GM19468 (cell line): Measurements from ENCODE around the gene DGKZ.
"Not testable (repeated sequence)": the region's sequence is repeated elsewhere in the genome, so short reads cannot be mapped to it uniquely, and the experiment has no call there.

Experiments
- ATAC-seq: cut with Tn5 transposase; IDR thresholded peaks from one replicate; pipeline ENCODE4 v1.9.1; 2021; ENCODE audit warnings: mild to moderate bottlenecking, moderate library complexity, moderate number of reproducible peaks; ENCODE audit not compliant: unreplicated experiment; ENCODE audit errors: extremely low read depth

The DGKZ gene

GRCh38 chr11:46346886-46347636 lies at the start of gene DGKZ:
TSS of gene DGKZ (plus strand) at chr11:46347463. CDS start at chr11:46347660, 197 bp downstream.
- ATAC-seq, result peak; percentile 50

- no peak for ATAC-seq
Measured at GRCh38 chr11:46298699-46299433, 48.4 kb upstream of the DGKZ start.

DNA sequence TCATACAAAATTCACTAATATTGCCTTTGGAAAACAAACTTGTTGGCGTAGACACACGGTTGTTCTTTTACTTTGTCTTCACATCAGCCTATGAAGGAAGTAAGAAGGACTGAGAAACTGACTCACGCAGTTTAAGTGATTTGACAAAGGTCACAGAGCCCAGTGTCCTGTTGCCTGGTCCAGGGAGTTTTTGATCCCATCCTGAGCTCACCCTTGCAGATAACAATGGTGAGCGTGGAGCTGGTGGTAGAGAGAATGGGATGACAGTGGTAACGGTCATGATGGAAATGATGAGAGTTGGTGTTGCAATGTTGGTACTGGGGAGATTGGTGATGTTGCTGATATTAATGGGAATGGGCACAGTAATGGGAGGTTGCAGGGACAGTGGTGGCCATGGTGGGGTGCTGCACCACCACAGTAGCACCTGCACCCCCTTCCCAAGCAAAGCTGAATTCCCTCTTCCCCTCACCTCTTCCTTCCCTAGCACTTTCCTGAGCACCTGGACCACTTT lies 47.8 kb upstream of the DGKZ start:
- ATAC-seq, result no peak

- ATAC-seq, result no peak
Measured at GRCh38 chr11:46300270-46300669, 47.0 kb upstream of the DGKZ start.

GRCh38 chr11:46302866-46303265 lies 44.4 kb upstream of the DGKZ start:
- peak; percentile 80 for ATAC-seq

DNA sequence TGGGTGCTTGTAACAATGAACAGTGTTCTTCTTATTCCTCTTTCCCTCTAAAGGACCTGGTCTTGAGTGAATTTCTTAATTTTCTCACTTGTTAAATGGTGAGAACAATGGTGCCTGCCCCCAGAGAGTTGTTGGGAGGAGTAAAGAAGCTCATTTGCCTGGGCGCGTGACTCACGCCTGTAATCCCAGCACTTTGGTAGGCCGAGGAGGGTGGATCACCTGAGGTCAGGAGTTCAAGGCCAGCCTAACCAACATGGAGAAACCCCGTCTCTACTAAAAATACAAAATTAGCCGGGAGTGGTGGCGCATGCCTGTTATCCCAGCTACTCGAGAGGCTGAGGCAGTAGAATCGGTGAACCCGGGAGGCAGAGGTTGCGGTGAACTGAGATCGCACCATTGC lies 43.2 kb upstream of the DGKZ start:
- not testable (repeated sequence) for ATAC-seq

DNA sequence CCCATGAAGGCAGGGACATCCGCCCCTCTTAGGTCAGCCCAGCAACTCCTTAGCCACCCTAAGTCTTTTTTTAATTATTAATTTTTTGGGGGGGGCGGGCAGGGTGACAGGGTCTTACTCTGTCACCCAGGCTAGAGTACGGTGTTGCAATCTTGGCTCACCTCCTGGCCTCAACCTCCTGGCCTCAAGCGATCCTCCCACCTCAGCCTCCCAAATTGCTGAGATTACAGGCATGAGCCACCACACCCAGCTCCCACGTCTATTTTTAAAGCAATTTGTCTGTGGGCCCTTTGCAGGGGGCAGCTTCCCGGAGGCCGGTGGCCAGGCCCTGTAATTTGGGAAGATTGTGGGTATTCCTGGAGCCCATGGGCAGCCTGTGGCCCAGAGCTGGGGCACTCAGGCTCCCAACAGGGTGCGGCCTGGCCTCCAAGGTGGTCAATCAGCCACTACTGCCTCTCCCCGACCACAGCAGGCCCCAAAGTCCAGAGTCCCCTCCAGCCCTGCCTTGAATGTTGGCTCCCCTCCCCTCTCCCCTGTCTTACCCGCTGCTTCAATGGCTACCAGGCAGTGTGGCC lies 42.6 kb upstream of the DGKZ start:
- no peak for ATAC-seq

GRCh38 chr11:46305295-46305694 lies 42.0 kb upstream of the DGKZ start:
- ATAC-seq, result no peak

- no peak for ATAC-seq
Measured at GRCh38 chr11:46306296-46306853, 40.9 kb upstream of the DGKZ start.

DNA sequence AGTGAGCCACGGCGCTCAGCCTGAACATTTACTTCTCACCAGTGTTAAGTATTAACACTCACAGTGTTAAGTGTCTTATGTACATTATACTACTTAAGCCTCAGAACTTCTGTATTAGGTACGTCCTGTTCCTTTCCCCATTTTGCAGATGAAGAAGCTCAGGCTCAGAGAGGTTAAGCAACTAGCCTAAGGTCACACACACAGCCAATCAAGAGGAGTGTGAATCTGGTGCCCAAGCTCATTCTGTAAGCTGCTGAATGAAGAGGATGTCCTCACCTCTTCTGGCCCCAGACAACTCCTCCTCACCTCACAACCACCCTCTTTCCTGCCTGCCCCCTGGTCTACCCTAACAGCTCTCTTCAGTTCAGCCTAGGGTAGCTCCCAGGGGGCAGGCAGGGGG lies 39.9 kb upstream of the DGKZ start:
- no peak for ATAC-seq

GRCh38 chr11:46307785-46308341 lies 39.4 kb upstream of the DGKZ start:
- ATAC-seq, result no peak

DNA sequence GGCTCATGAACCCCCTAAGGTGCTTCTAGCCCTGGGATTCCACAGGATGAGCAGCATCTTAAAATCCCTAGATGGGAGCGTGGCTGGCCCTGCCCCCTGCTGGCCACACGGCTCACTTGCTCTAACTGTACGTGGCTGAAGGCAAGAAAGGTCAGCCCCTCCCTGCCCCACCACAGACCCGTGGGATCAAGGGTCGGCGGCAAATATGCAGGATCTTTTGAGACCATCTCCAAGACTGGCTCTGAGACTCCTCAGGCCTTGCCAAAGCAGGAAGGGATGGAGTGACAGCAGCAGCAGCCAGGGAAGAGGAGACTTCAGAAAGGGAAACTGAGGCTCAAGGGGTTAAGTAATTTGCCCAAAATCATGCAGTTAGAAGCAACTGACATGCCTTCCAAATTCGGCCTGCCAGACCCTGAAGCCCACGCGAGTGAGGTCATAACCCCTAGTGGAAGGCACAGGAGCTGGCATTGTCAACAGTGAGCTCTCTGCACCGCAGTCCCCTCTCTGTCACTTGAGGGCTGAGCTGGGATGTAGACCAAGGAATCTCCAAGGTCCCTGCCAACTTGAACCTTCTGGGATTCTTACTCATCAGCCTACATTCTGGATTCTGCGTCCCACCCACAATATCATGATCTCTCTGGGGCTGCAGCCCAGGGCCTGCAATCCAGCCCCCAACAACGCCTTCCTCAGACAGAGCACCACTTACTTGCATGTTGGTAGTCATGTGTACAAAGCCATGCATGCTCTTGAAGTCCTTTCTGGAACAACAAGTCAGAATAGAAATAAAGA lies 38.4 kb upstream of the DGKZ start:
- no peak for ATAC-seq

DNA sequence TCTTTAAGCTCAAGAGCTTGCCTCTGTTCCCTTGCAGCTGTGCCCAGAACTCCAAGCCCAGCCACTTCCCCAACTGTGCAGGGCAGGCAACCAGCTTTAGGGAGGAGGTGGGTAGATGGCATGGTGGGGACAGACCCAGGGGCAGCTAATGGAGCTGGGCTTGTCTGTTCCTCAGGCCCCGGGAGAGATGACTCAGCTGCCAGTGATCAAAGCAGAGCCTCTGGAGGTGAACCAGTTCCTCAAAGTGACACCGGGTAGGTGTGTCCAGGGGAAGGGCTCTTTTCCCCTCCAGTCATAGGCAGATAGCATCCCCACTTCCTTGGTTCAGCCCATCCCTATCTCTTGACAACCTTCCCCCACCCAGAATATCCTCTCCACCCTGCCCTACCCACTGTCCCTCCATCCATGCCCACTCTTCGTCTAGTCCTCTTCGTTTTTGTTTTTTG lies 37.4 kb upstream of the DGKZ start:
- no peak for ATAC-seq

DNA sequence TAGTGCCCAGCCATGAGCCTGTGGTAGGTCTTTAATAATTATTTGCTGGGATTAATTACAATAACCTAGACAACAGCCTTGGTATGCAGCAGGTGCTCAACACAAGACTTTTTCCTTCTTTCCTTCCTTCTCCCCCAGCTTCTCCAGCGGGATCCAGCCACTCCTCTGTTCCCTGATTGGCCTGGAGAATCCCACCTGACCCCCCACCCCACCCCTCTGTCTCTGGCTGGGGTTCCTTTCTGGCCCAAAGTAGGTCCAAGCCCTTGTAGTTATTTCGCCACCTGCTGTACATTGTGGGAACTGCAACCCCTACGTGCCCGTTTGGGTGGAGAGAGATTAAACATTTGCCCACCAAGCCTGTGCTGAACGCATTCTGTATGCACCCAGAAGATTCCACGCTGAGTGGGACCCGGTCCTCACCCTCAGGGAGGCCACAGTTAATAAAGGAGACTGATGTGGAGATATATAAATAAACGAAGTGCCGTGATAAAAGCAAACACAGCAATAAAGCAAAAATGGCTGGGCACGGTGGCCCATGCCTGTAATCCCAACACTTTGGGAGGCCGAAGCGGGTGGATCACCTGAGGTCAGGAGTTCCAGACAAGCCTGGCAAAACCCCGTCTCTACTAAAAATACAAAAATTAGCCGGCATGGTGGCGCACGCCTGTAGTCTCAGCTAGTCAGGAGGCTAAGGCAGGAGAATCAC lies 32.1 kb upstream of the DGKZ start:
- peak; percentile 66 for ATAC-seq

DNA sequence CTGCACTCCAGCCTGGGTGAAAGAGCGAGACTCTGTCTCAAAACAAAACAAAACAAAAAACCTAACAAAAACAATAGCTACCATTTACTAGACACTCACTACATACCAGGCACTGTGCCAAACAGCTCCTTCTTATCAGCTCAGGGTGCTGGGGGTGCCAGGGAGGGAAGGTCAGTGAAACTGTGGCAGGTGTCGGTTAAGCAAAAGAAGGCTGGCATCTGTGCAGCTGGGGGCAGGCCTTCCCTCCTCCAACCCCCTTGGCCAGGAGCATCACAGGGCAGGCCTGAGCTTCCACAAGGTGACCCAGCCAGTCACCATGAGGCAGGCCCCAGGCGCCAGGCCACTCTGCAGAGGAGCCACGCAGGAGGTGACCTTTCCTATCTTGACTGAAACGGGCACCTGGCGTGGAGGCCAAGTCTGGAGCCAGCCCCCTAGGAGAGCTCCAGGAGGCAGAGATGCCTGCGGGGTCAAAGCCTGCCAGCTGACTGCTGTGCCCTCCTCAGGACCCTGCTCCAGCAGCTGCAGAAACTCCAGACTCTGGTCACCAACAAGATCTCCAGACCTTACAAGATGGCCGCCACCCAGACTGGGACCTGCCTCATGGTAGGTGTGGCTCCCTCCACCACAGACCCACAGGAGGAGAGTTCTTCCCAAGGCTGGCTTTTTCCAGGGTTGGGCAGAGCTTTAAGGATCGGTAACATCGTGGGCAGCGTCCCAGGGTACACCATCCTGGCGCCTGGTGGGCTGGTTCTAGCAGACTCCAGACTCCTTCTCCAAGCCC lies 31.3 kb upstream of the DGKZ start:
- ATAC-seq, result no peak

GRCh38 chr11:46319074-46319453 lies 28.2 kb upstream of the DGKZ start:
- ATAC-seq, result no peak

DNA sequence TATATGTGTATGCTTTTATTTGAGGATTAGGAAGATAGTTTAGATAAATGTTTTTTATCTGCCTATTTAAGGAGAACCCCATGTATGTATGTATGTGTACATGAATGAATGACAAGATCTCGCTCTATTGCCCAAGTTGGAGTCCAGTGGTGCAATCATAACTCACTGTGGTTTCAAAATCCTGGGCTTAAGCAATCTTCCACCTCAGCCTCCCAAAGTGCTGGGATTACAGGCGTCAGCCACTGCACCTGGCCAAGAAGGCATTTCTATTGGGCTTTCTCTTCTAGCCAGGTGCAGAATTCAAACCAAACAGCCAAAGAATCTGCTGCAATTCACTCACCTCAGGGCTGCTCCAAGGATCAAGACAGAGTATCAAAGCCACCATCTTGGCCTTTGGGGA lies 25.5 kb upstream of the DGKZ start:
- ATAC-seq, result no peak

GRCh38 chr11:46322759-46323158 lies 24.5 kb upstream of the DGKZ start:
- no peak for ATAC-seq
